Measurements from ENCODE around the gene COX7A1. TPM values are rescaled to one million over a fixed set of nuclear protein-coding genes. Genes with fewer than 3 reads are reported as not detected.

The COX7A1 gene
- total RNA-seq, 1 experiment from 2014 or later = not detected

GRCh38 chr19:36103040-36103626, 49.1 kb downstream of the COX7A1 start:
- ATAC-seq (no peak), DNase-seq (no peak)
- no peak overlapping the region for H2AFZ ChIP-seq (ENCODE audit: low read length)
- ChIA-PET CTCF (no interaction called here), POLR2A (ENCODE audit: unreplicated experiment) (no interaction called here)
- no peaks in the 10 kb centered on the region for H3K27me3 ChIP-seq (ENCODE audit: low read length)
- no peak overlapping the region for H3K4me3 ChIP-seq (ENCODE audit: low read length)
- TF ChIP-seq EZH2 (IDR thresholded peaks at IDR 0.05; ENCODE audit: low read length, unreplicated experiment) = no peak
- TF ChIP-seq CTCF (conservative IDR thresholded peaks at IDR 0.05; ENCODE audit: low read depth, low read length) = no peak
- TF ChIP-seq EZH2phosphoT487 (IDR thresholded peaks at IDR 0.05; ENCODE audit: borderline replicate concordance, low read length) = no peak
- no peaks in the 10 kb centered on the region for H3K9me3 ChIP-seq (ENCODE audit: low read length)
- no peak overlapping the region for H3K9ac ChIP-seq (ENCODE audit: low read length)
- no peaks in the 10 kb centered on the region for H4K20me1 ChIP-seq (ENCODE audit: low read length)
- no peaks in the 10 kb centered on the region for H3K79me2 ChIP-seq (ENCODE audit: low read length)
- H3K4me1 ChIP-seq (ENCODE audit: insufficient read depth, low read length) = peaks cover 11% of the 10 kb centered on the region
- H3F3A ChIP-seq (ENCODE audit: low read length, unreplicated experiment) = no peaks in the 10 kb centered on the region
- no TSS peak for BruUV-seq (replicated peaks)
- H3K4me2 ChIP-seq (ENCODE audit: low read length) = no peak overlapping the region
- intact Hi-C loops (cut with micrococcal nuclease) = no loop called here
- H3K36me3 ChIP-seq (ENCODE audit: low read depth, low read length) = peaks cover 5% of the 10 kb centered on the region; the same call in 1 of the 2 replicates
- H3K9me2 ChIP-seq (replicated peaks; ENCODE audit: low read length) = no peaks in the 10 kb centered on the region
- no peak overlapping the region for H3K27ac ChIP-seq (ENCODE audit: low read length)

- ChIA-PET CTCF (no interaction called here), POLR2A (ENCODE audit: unreplicated experiment) (no interaction called here)
- Histone ChIP-seq H3F3A (ENCODE audit: low read length, unreplicated experiment) (no peaks in the 10 kb centered on the region), H4K20me1 (ENCODE audit: low read length) (no peaks in the 10 kb centered on the region), H3K9me3 (ENCODE audit: low read length) (no peaks in the 10 kb centered on the region), H3K9me2 (replicated peaks; ENCODE audit: low read length) (no peaks in the 10 kb centered on the region), H3K4me3 (ENCODE audit: low read length) (no peak overlapping the region), H3K9ac (ENCODE audit: low read length) (no peak overlapping the region), H3K79me2 (ENCODE audit: low read length) (no peaks in the 10 kb centered on the region), H2AFZ (ENCODE audit: low read length) (no peak overlapping the region), H3K27me3 (ENCODE audit: low read length) (no peaks in the 10 kb centered on the region), H3K4me2 (ENCODE audit: low read length) (no peak overlapping the region), H3K4me1 (ENCODE audit: insufficient read depth, low read length) (peaks cover 11% of the 10 kb centered on the region), H3K36me3 (ENCODE audit: low read depth, low read length) (peaks cover 5% of the 10 kb centered on the region; the same call in 1 of the 2 replicates), H3K27ac (ENCODE audit: low read length) (no peak overlapping the region)
- intact Hi-C loops (cut with micrococcal nuclease) = no loop called here
- TF ChIP-seq CTCF (conservative IDR thresholded peaks at IDR 0.05; ENCODE audit: low read depth, low read length) (no peak), EZH2 (IDR thresholded peaks at IDR 0.05; ENCODE audit: low read length, unreplicated experiment) (no peak)
- ATAC-seq = no peak
- no peak for DNase-seq
- BruUV-seq (replicated peaks) = no TSS peak
Measured at GRCh38 chr19:36101550-36102327, 50.5 kb downstream of the COX7A1 start.

Other genes starting within 250 kb of the COX7A1 start
- not detected in 2 replicates for gene HCST, start 249.9 kb downstream of the COX7A1 start, total RNA-seq (2014; rRNA removed)
- gene TYROBP, start 244.2 kb downstream of the COX7A1 start, total RNA-seq (2014; rRNA removed) = not detected in 2 replicates
- 4.1 and 4.8 TPM in 2 replicates for gene LRFN3, start 216.1 kb downstream of the COX7A1 start, total RNA-seq (2014; rRNA removed)
- 24.5 and 38.1 TPM in 2 replicates for gene SDHAF1, start 157.3 kb downstream of the COX7A1 start, total RNA-seq (2014; rRNA removed)
- 0.77 and 1.9 TPM in 2 replicates for gene SYNE4, start 143.6 kb downstream of the COX7A1 start, total RNA-seq (2014; rRNA removed)
- gene ALKBH6, start 138.2 kb downstream of the COX7A1 start, total RNA-seq (2014; rRNA removed) = 38.4 and 39.3 TPM in 2 replicates
- 0.07 TPM in 1 of 2 replicates, not detected in the other for gene CLIP3, start 119.6 kb downstream of the COX7A1 start, total RNA-seq (2014; rRNA removed)
- gene THAP8, start 98.2 kb downstream of the COX7A1 start, total RNA-seq (2014; rRNA removed) = 0.95 and 2.1 TPM in 2 replicates
- gene WDR62, start 97.5 kb downstream of the COX7A1 start, total RNA-seq (2014; rRNA removed) = 13.3 and 13.9 TPM in 2 replicates
- not detected in 2 replicates for gene OVOL3, start 41.3 kb downstream of the COX7A1 start, total RNA-seq (2014; rRNA removed)
- gene POLR2I, start 37.6 kb downstream of the COX7A1 start, total RNA-seq (2014; rRNA removed) = 191 and 250 TPM in 2 replicates
- 260 and 332 TPM in 2 replicates for gene TBCB, start 37.0 kb downstream of the COX7A1 start, total RNA-seq (2014; rRNA removed)
- 329 and 339 TPM in 2 replicates for gene CAPNS1, start 12.4 kb downstream of the COX7A1 start, total RNA-seq (2014; rRNA removed)
- 3.0 and 3.1 TPM in 2 replicates for gene ZNF565, start 62.2 kb upstream of the COX7A1 start, total RNA-seq (2014; rRNA removed)
- 78.4 and 83.1 TPM in 2 replicates for gene ZNF146, start 62.7 kb upstream of the COX7A1 start, total RNA-seq (2014; rRNA removed)
- 0.40 and 0.73 TPM in 2 replicates for gene ZFP14, start 226.8 kb upstream of the COX7A1 start, total RNA-seq (2014; rRNA removed)